BE2C (cell line): ENCODE results near the gene KCNK4.

Source experiments
- DNase-seq: peaks from one replicate; pipeline ENCODE4 v3.0.0-alpha.2; 2020
- H3K27me3 ChIP-seq: fragments of 250-450 bp; sonication (Bioruptor Pico); 2 replicates; pipeline ENCODE4 v1.5.1; 2020; ENCODE audit warnings: mild to moderate bottlenecking
- H3K36me3 ChIP-seq: fragments of 250-450 bp; sonication (Bioruptor Pico); 2 replicates; pipeline ENCODE4 v1.5.1; 2020; ENCODE audit warnings: mild to moderate bottlenecking
- H3K4me1 ChIP-seq: fragments of 250-450 bp; sonication (Bioruptor Pico); 2 replicates; pipeline ENCODE4 v1.5.1; 2020
- H3K4me3 ChIP-seq: 2 replicates; pipeline ENCODE4 v1.5.1; 2011; ENCODE audit warnings: low read depth, low read length
- H3K9me3 ChIP-seq: fragments of 250-450 bp; sonication (Bioruptor Pico); 2 replicates; pipeline ENCODE4 v1.5.1; 2020
- CTCF ChIP-seq: IDR thresholded peaks from 2 replicates; pipeline ENCODE4 v1.5.1; 2012; ENCODE audit warnings: mild to moderate bottlenecking, low read depth, low read length

The KCNK4 gene

GRCh38 chr11:64266339-64266738 lies 24.8 kb upstream of the KCNK4 start:
- Histone ChIP-seq H3K4me3 (no peak overlapping the region), H3K9me3 (no peaks in the 10 kb centered on the region), H3K4me1 (peaks cover 21% of the 10 kb centered on the region), H3K27me3 (no peaks in the 10 kb centered on the region), H3K36me3 (peaks cover 3% of the 10 kb centered on the region)
- no peak for DNase-seq
- TF ChIP-seq CTCF = no peak

GRCh38 chr11:64267207-64267945 lies 23.7 kb upstream of the KCNK4 start:
- peaks cover 21% of the 10 kb centered on the region for H3K4me1 ChIP-seq
- no peaks in the 10 kb centered on the region for H3K9me3 ChIP-seq
- H3K4me3 ChIP-seq = no peak overlapping the region
- TF ChIP-seq CTCF = no peak
- DNase-seq = no peak
- H3K36me3 ChIP-seq = peaks cover 3% of the 10 kb centered on the region
- no peaks in the 10 kb centered on the region for H3K27me3 ChIP-seq

- H3K4me3 ChIP-seq = peak overlapping the region; percentile 59
Measured at GRCh38 chr11:64268025-64268892, 22.8 kb upstream of the KCNK4 start.

GRCh38 chr11:64268893-64269539 lies 22.1 kb upstream of the KCNK4 start:
- no peak for DNase-seq
- Histone ChIP-seq H3K4me1 (peaks cover 8% of the 10 kb centered on the region), H3K27me3 (no peaks in the 10 kb centered on the region), H3K4me3 (peak overlapping the region; percentile 59), H3K36me3 (peaks cover 3% of the 10 kb centered on the region; the same call in 1 of the 2 replicates), H3K9me3 (no peaks in the 10 kb centered on the region)
- TF ChIP-seq CTCF = no peak

More at GRCh38 chr11:64268025-64268892, 22.8 kb upstream of the KCNK4 start:
- H3K27me3 ChIP-seq = no peaks in the 10 kb centered on the region
- no peaks in the 10 kb centered on the region for H3K9me3 ChIP-seq
- H3K36me3 ChIP-seq = peaks cover 3% of the 10 kb centered on the region; the same call in 1 of the 2 replicates
- peak; percentile 77 for DNase-seq
- H3K4me1 ChIP-seq = peaks cover 15% of the 10 kb centered on the region
- no peak for TF ChIP-seq CTCF

- peaks cover 5% of the 10 kb centered on the region for H3K4me1 ChIP-seq
- no peak for TF ChIP-seq CTCF
- peaks cover 3% of the 10 kb centered on the region; the same call in 1 of the 2 replicates for H3K36me3 ChIP-seq
- H3K4me3 ChIP-seq = peak overlapping the region; percentile 77
- DNase-seq = peak; percentile 92
- no peaks in the 10 kb centered on the region for H3K9me3 ChIP-seq
- no peaks in the 10 kb centered on the region for H3K27me3 ChIP-seq
Measured at GRCh38 chr11:64269540-64270220, 21.4 kb upstream of the KCNK4 start.
